Measurements from ENCODE around the gene FALEC.
A peak's percentile ranks its signal among the peaks of the same experiment; 100 is the strongest.

FALEC gene

GRCh38 chr1:150545486-150546032 is 30.0 kb downstream of the FALEC start:
- DNase-seq (ENCODE audit: low spot score), result no peak

- no peak for DNase-seq (ENCODE audit: low spot score)
These were observed 30.9 kb downstream of the FALEC start for GRCh38 chr1:150546294-150546937.

GRCh38 chr1:150548324-150548631 is 32.7 kb downstream of the FALEC start:
- no peak for DNase-seq (ENCODE audit: low spot score)

- DNase-seq (ENCODE audit: low spot score), result peak; percentile 93
These were observed 33.3 kb downstream of the FALEC start, which contains the start of gene ADAMTSL4 for GRCh38 chr1:150548632-150549495. ADAMTSL4 (plus strand) TSS chr1:150549408; CDS start chr1:150552289, 2,881 bp downstream.

GRCh38 chr1:150549496-150550221 is 34.1 kb downstream of the FALEC start:
- DNase-seq (ENCODE audit: low spot score), result peak; percentile 41

GRCh38 chr1:150550222-150551050 is 34.9 kb downstream of the FALEC start:
- DNase-seq (ENCODE audit: low spot score), result peak; percentile 51

GRCh38 chr1:150551051-150551783 is 35.7 kb downstream of the FALEC start:
- peak; percentile 50 for DNase-seq (ENCODE audit: low spot score)

GRCh38 chr1:150551784-150552127 is 36.2 kb downstream of the FALEC start:
- DNase-seq (ENCODE audit: low spot score), result peak; percentile 28

GRCh38 chr1:150552128-150552910 is 36.8 kb downstream of the FALEC start:
- peak; percentile 37 for DNase-seq (ENCODE audit: low spot score)

- DNase-seq (ENCODE audit: low spot score), result peak; percentile 30
These were observed 37.3 kb downstream of the FALEC start for GRCh38 chr1:150552911-150553289.

GRCh38 chr1:150553392-150554085 is 38.0 kb downstream of the FALEC start:
- DNase-seq (ENCODE audit: low spot score), result peak; percentile 28

- DNase-seq (ENCODE audit: low spot score), result peak; percentile 27
These were observed 38.5 kb downstream of the FALEC start for GRCh38 chr1:150554086-150554452.

GRCh38 chr1:150555198-150555970 is 39.8 kb downstream of the FALEC start:
- DNase-seq (ENCODE audit: low spot score), result no peak

GRCh38 chr1:150555971-150556865 is 40.7 kb downstream of the FALEC start:
- peak; percentile 24 for DNase-seq (ENCODE audit: low spot score)

- DNase-seq (ENCODE audit: low spot score), result peak; percentile 22
These were observed 41.6 kb downstream of the FALEC start for GRCh38 chr1:150557065-150557600.

- DNase-seq (ENCODE audit: low spot score), result peak; percentile 29
These were observed 42.3 kb downstream of the FALEC start for GRCh38 chr1:150557813-150558212.

GRCh38 chr1:150558303-150558704 is 42.8 kb downstream of the FALEC start:
- DNase-seq (ENCODE audit: low spot score), result peak; percentile 21

All from D341Med (cell line).